HepG2 (cell line): ENCODE results near the gene GLIS2. TPM values are rescaled to one million over a fixed set of nuclear protein-coding genes. Genes with fewer than 3 reads are reported as not detected.

Experiments used
- CENPT ChIP-seq: sonication (generic); formaldehyde crosslinking; IDR thresholded peaks from 2 replicates; pipeline ENCODE4 v1.8.0; 2022; ENCODE audit warnings: low read depth, mild to moderate bottlenecking, moderate library complexity, missing genetic modification reagents
- FOSL1 ChIP-seq: sonication (generic); formaldehyde crosslinking; IDR thresholded peaks from 2 replicates; pipeline ENCODE4 v1.9.0; 2021; ENCODE audit warnings: missing genetic modification reagents, borderline replicate concordance
- FOXP1 ChIP-seq, 2 experiments: fragments of 450-650 bp in 1 of 2; IDR thresholded peaks; 2 replicates each; pipeline ENCODE4 v1.6.1; 2017 to 2018; ENCODE audit warnings: antibody characterized with exemption in 1 of 2
- HOXA7 ChIP-seq: sonication (generic); formaldehyde crosslinking; IDR thresholded peaks from 2 replicates; pipeline ENCODE4 v1.8.1; 2022; ENCODE audit warnings: mild to moderate bottlenecking, missing genetic modification reagents, moderate library complexity
- KLF16 ChIP-seq, 2 experiments: sonication (generic) in 1 of 2; formaldehyde crosslinking in 1 of 2; IDR thresholded peaks; 2 replicates each; pipeline versions ENCODE4 v1.6.1 to v1.8.0; 2016 to 2023; ENCODE audit warnings: missing genetic modification reagents in 2 of 2, missing compliant biosample characterization in 1 of 2
- KMT2B ChIP-seq: IDR thresholded peaks from 2 replicates; pipeline ENCODE4 v1.6.1; 2016; ENCODE audit warnings: missing genetic modification reagents, missing compliant biosample characterization
- MEIS1 ChIP-seq: sonication (generic); formaldehyde crosslinking; IDR thresholded peaks from 2 replicates; pipeline ENCODE4 v1.9.0; 2021; ENCODE audit warnings: mild to moderate bottlenecking, missing genetic modification reagents, moderate library complexity, borderline replicate concordance
- MTERF4 ChIP-seq: sonication (generic); formaldehyde crosslinking; IDR thresholded peaks from 2 replicates; pipeline ENCODE4 v1.8.0; 2023; ENCODE audit warnings: mild to moderate bottlenecking, missing genetic modification reagents
- NFKBIZ ChIP-seq: IDR thresholded peaks from 2 replicates; pipeline ENCODE4 v1.6.1; 2018; ENCODE audit warnings: missing genetic modification reagents, missing compliant biosample characterization
- PBX3 ChIP-seq: sonication (generic); formaldehyde crosslinking; IDR thresholded peaks from 2 replicates; pipeline ENCODE4 v1.8.1; 2023; ENCODE audit warnings: missing genetic modification reagents, inconsistent platforms, borderline replicate concordance
- REST ChIP-seq, 2 experiments: IDR thresholded peaks; 2 replicates each; pipeline ENCODE4 v1.6.1; 2011 to 2012; ENCODE audit warnings: low read length in 2 of 2, borderline replicate concordance in 1 of 2, low read depth in 1 of 2, mild to moderate bottlenecking in 1 of 2, moderate library complexity in 1 of 2
- SOX6 ChIP-seq, 2 experiments: fragments of 450-650 bp in 1 of 2; sonication (generic) in 1 of 2; formaldehyde crosslinking in 1 of 2; IDR thresholded peaks; 2 replicates each; pipeline versions ENCODE4 v1.4.0 to v1.6.1; 2017 to 2020; ENCODE audit warnings: antibody characterized with exemption in 1 of 2, mild to moderate bottlenecking in 1 of 2, missing genetic modification reagents in 1 of 2
- THAP11 ChIP-seq: IDR thresholded peaks from 2 replicates; pipeline ENCODE4 v1.6.1; 2016; ENCODE audit warnings: missing biosample characterization, missing genetic modification reagents
- ZFP1 ChIP-seq: IDR thresholded peaks from 2 replicates; pipeline ENCODE4 v1.6.1; 2016
- ZNF251 ChIP-seq: sonication (generic); formaldehyde crosslinking; IDR thresholded peaks from 2 replicates; pipeline ENCODE4 v1.9.0; 2021; ENCODE audit warnings: mild to moderate bottlenecking, missing genetic modification reagents
- ZNF616 ChIP-seq: sonication (generic); formaldehyde crosslinking; IDR thresholded peaks from 2 replicates; pipeline ENCODE4 v1.5.0; 2020; ENCODE audit warnings: low read depth, mild to moderate bottlenecking, missing genetic modification reagents
- ZNF720 ChIP-seq: sonication (generic); formaldehyde crosslinking; IDR thresholded peaks from 2 replicates; pipeline ENCODE4 v1.4.0; 2020; ENCODE audit warnings: missing genetic modification reagents
- ZNF737 ChIP-seq: sonication (generic); formaldehyde crosslinking; IDR thresholded peaks from 2 replicates; pipeline ENCODE4 v1.5.0; 2020; ENCODE audit warnings: missing genetic modification reagents, mild to moderate bottlenecking, borderline replicate concordance
- ZNF839 ChIP-seq: sonication (generic); formaldehyde crosslinking; IDR thresholded peaks from 2 replicates; pipeline ENCODE4 v1.4.0; 2020; ENCODE audit warnings: missing genetic modification reagents, mild to moderate bottlenecking, borderline replicate concordance
- ZSCAN22 ChIP-seq: sonication (generic); formaldehyde crosslinking; IDR thresholded peaks from 2 replicates; pipeline ENCODE4 v1.4.0; 2020; ENCODE audit warnings: mild to moderate bottlenecking, missing genetic modification reagents
- polyA plus RNA-seq, 8 experiments: library from polyadenylated mRNA; depleted of rRNA in 3 of 8; stranded (reverse) in 7 of 8; unstranded in 1 of 8; fragments of >200 nt; fragmentation: Illumina TruSeq in 4 of 8; extraction: Trizol in 4 of 8; gene quantifications; 2 replicates each; pipeline versions ENCODE4 v1.2.1 to v1.2.3, GENCODE V29; 2011 to 2016; ENCODE audit warnings: low read depth in 4 of 8, missing spikeins in 1 of 8, mixed read lengths in 1 of 8; ENCODE audit not compliant: insufficient read depth in 1 of 8
- total RNA-seq, 5 experiments: library from RNA; depleted of rRNA; stranded (reverse); fragments of >200 nt; fragmentation: Illumina TruSeq; extraction: Trizol; gene quantifications; 2 replicates each; pipeline ENCODE4 v1.2.3, GENCODE V29; 2016; ENCODE audit warnings: low read depth in 1 of 5
- TF ChIP-seq, protein P1 (sequence below): sonication (generic); formaldehyde crosslinking; IDR thresholded peaks from 2 replicates; pipeline ENCODE4 v1.4.0; 2020; ENCODE audit warnings: missing genetic modification reagents, mild to moderate bottlenecking, borderline replicate concordance

GLIS2 gene
- total and polyA plus RNA-seq, 2 of the 13 experiments (the other 11 are each of a cell fraction or from before 2014, with no cell fraction given) = 0.28 to 0.29 TPM

- TF ChIP-seq, protein P1, sequence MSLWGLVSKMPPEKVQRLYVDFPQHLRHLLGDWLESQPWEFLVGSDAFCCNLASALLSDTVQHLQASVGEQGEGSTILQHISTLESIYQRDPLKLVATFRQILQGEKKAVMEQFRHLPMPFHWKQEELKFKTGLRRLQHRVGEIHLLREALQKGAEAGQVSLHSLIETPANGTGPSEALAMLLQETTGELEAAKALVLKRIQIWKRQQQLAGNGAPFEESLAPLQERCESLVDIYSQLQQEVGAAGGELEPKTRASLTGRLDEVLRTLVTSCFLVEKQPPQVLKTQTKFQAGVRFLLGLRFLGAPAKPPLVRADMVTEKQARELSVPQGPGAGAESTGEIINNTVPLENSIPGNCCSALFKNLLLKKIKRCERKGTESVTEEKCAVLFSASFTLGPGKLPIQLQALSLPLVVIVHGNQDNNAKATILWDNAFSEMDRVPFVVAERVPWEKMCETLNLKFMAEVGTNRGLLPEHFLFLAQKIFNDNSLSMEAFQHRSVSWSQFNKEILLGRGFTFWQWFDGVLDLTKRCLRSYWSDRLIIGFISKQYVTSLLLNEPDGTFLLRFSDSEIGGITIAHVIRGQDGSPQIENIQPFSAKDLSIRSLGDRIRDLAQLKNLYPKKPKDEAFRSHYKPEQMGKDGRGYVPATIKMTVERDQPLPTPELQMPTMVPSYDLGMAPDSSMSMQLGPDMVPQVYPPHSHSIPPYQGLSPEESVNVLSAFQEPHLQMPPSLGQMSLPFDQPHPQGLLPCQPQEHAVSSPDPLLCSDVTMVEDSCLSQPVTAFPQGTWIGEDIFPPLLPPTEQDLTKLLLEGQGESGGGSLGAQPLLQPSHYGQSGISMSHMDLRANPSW = no peak
- no peak for TF ChIP-seq ZFP1 (CRISPR knock-in tag)
- no peak for TF ChIP-seq HOXA7 (CRISPR knock-in tag)
- no peak for TF ChIP-seq MTERF4 (CRISPR knock-in tag)
- TF ChIP-seq NFKBIZ (CRISPR knock-in tag) = no peak
- peak; percentile 89 for TF ChIP-seq FOXP1 (IDR thresholded peaks at IDR 0.05)
- peak; percentile 97 for TF ChIP-seq FOXP1 (CRISPR knock-in tag; IDR thresholded peaks at IDR 0.05)
- no peak for TF ChIP-seq REST (IDR thresholded peaks at IDR 0.05; ENCODE audit: borderline replicate concordance in 1 of 2, low read depth in 1 of 2, low read length in 2 of 2)
- no peak for TF ChIP-seq PBX3 (CRISPR knock-in tag)
- no peak for TF ChIP-seq ZNF720 (CRISPR knock-in tag)
- no peak for TF ChIP-seq ZSCAN22 (CRISPR knock-in tag)
- no peak for TF ChIP-seq CENPT (CRISPR knock-in tag)
- TF ChIP-seq ZNF839 = no peak
- TF ChIP-seq SOX6 (IDR thresholded peaks at IDR 0.05) = no peak
- TF ChIP-seq SOX6 (CRISPR knock-in tag; IDR thresholded peaks at IDR 0.05) = peak; percentile 71
- no peak for TF ChIP-seq MEIS1 (CRISPR knock-in tag)
- peak; percentile 86 for TF ChIP-seq FOSL1 (CRISPR knock-in tag)
- no peak for TF ChIP-seq ZNF616 (CRISPR knock-in tag)
- no peak for TF ChIP-seq ZNF737 (CRISPR knock-in tag)
- peak; percentile 57 for TF ChIP-seq THAP11 (CRISPR knock-in tag)
- peak in 1 of 2 experiments; percentile 41; a peak in 1 of 4 replicates for TF ChIP-seq KLF16 (CRISPR knock-in tag; IDR thresholded peaks at IDR 0.05)
- TF ChIP-seq ZNF251 (CRISPR knock-in tag) = no peak
- TF ChIP-seq KMT2B (CRISPR knock-in tag) = no peak
Measured at GRCh38 chr16:4290236-4290830, 25.5 kb upstream of the GLIS2 start (continued).
